Activated naive CD4-positive, alpha-beta T cell treated with Interleukin-2 at 50 U/mL for 16 hours (primary cell): ENCODE results near the gene GATA1.

Experiments
- DNase-seq: peaks from one replicate; pipeline ENCODE4 v3.0.0-alpha.2; 2020

GATA1 gene

GRCh38 chrX:48786341-48786800 is at the start of gene GATA1:
Gene GATA1, plus strand, starts transcription at chrX:48786590. Its CDS starts 4,520 bp downstream, at chrX:48791110.
- no peak for DNase-seq

GRCh38 chrX:48736878-48737212 is 49.5 kb upstream of the GATA1 start:
- no peak for DNase-seq

GRCh38 chrX:48737213-48737938 is 49.0 kb upstream of the GATA1 start:
- DNase-seq, result peak; percentile 87

- no peak for DNase-seq
These were observed 48.5 kb upstream of the GATA1 start for GRCh38 chrX:48737940-48738339.

GRCh38 chrX:48741834-48742233 is 44.6 kb upstream of the GATA1 start:
- no peak for DNase-seq

- DNase-seq, result no peak
These were observed 41.2 kb upstream of the GATA1 start for GRCh38 chrX:48745222-48745621.

- no peak for DNase-seq
These were observed 38.9 kb upstream of the GATA1 start for GRCh38 chrX:48747415-48748016.

GRCh38 chrX:48749182-48749581 is 37.2 kb upstream of the GATA1 start:
- no peak for DNase-seq

GRCh38 chrX:48751343-48751742 is 35.0 kb upstream of the GATA1 start:
- no peak for DNase-seq

- DNase-seq, result no peak
These were observed 33.9 kb upstream of the GATA1 start for GRCh38 chrX:48752498-48752897.

GRCh38 chrX:48753708-48754228 is 32.6 kb upstream of the GATA1 start:
- DNase-seq, result no peak

- DNase-seq, result no peak
These were observed 32.2 kb upstream of the GATA1 start for GRCh38 chrX:48754238-48754637.

GRCh38 chrX:48761674-48762471 is 24.5 kb upstream of the GATA1 start, which contains the start of gene GLOD5:
Gene GLOD5, plus strand, starts transcription at chrX:48761747. Its CDS starts 44 bp downstream, at chrX:48761791.
- DNase-seq, result no peak

GRCh38 chrX:48769230-48769629 is 17.2 kb upstream of the GATA1 start:
- no peak for DNase-seq

GRCh38 chrX:48770296-48770695 is 16.1 kb upstream of the GATA1 start:
- DNase-seq, result no peak

- no peak for DNase-seq
These were observed 13.8 kb upstream of the GATA1 start for GRCh38 chrX:48772602-48773001.

GRCh38 chrX:48776818-48777439 is 9.5 kb upstream of the GATA1 start:
- DNase-seq, result no peak

GRCh38 chrX:48779399-48779798 is 7.0 kb upstream of the GATA1 start:
- no peak for DNase-seq

GRCh38 chrX:48781705-48782104 is 4.7 kb upstream of the GATA1 start:
- no peak for DNase-seq

- no peak for DNase-seq
These were observed 4.2 kb upstream of the GATA1 start for GRCh38 chrX:48782216-48782615.

GRCh38 chrX:48782795-48783194 is 3.6 kb upstream of the GATA1 start:
- DNase-seq, result no peak

- DNase-seq, result no peak
These were observed 1.7 kb upstream of the GATA1 start for GRCh38 chrX:48784726-48785125.

GRCh38 chrX:48785186-48785539 is 1.2 kb upstream of the GATA1 start:
- no peak for DNase-seq
